Activated T-cell treated with anti-CD3 and anti-CD28 coated beads for 48 hours (primary cell): ENCODE data around the gene VSX1.

ENCODE experiments used
- DNase-seq: peaks from one replicate; pipeline ENCODE4 v3.0.0-alpha.2; 2020; ENCODE audit warnings: low read depth

Gene VSX1

GRCh38 chr20:25053255-25054031, 28.5 kb downstream of the VSX1 start:
- DNase-seq: no peak

GRCh38 chr20:25052255-25053194, 29.4 kb downstream of the VSX1 start:
- no peak for DNase-seq

DNA sequence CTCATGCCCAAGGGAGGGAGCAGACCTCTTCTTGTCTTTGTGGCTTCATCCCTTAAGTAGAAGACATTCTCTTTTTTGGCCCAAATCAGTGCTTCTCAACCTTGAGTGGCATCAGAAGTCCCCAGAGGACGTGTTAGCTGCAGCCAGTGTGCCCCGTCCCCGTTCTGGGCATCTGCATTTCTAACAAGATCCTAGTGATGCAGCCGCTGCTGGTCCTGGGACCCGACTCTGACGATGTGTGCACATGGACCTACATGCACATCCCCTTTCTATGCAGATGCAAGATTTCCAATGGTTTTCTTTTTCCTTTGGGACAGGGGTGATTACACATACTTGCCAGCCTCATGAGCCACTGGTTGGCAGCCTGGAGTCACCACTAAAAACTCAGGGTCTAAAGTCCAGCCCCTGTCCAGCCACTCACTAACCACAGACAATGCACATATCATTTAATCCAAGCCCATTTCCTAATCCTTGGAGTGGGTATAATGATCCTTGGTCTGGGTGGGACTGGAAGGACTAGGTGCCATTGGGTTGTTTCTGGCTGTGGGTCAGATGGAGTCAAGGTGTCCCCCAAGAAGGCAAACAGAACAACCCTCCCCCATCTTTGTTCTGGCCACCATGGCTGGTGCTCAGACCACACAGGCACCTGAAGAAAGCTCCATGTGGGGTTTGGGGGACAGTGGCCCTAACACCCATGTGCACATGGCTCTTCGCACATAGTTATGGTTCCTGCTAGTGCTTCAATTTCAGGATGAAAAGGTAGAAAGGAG, 30.4 kb downstream of the VSX1 start:
- DNase-seq: no peak

- DNase-seq: no peak
Measured at GRCh38 chr20:25050501-25051350, 31.2 kb downstream of the VSX1 start.

GRCh38 chr20:25050082-25050481, 31.9 kb downstream of the VSX1 start:
- no peak for DNase-seq

GRCh38 chr20:25049261-25050060, 32.5 kb downstream of the VSX1 start:
- DNase-seq: no peak

DNA sequence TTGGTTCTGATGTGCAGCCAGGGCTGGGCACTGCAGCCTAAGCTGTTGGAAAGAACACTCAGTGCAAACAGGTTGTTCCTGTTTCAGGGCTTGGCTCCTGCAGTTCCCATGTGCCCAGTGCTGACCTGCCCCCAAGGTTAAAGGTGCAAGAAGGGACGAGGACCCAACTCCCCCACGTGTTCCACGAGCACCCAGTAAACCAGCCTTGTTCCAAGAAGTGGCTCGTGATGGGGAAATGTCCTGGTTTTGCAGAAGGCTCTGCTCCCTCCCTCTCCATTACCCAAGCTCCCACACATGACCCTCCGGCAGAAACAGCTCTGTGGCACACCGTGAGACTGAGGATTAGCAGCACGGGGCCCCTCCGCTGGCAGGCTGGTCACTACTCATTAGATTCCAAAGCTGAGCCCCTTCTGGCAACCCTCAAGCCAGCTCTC, 33.4 kb downstream of the VSX1 start:
- no peak for DNase-seq

- no peak for DNase-seq
Measured at GRCh38 chr20:25047766-25048165, 34.2 kb downstream of the VSX1 start.

DNA sequence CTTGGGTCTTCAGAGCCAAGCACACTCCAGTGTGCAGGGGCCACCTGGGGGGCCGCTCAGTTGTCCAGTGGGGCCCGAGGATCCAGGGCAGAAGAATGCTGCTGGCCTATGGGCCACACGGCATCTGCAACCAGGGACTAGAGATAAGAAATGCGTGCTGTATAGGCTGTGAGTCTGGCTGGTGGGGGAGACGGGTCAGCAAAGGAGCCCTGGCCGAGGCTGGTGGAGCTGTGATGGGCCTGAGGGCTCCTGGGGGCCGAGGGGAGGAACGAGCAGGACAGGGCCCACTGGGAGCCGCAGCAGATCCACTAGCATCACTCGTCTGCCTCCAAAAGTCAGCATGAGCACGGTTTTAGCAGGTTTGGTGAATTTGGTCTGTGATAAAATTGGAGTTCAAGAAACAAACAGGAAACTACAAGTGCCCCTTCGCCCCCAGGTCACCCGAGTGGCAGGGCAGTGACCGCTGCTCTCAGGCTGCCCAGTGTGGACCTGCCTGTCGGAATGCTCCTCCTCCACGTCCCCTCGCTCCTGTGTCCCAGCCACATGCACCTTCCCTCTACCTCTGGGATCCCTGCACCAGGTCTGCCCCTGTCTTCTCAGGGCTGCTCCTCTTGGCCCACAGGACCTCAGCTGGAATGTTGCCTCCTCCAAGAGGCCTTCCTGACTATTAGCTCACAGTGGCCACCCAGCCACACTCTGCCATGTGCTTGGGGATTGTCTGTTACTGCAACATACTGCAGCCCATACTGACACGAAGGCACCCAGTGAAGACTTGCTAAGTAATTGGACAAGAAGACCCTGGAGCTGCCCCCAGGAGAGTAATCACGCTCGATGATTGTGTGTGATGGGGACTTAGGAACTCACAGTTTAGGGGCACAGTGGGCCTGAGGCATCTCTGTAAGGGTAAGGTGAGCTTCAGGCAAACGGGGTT, 34.9 kb downstream of the VSX1 start:
- no peak for DNase-seq

DNA sequence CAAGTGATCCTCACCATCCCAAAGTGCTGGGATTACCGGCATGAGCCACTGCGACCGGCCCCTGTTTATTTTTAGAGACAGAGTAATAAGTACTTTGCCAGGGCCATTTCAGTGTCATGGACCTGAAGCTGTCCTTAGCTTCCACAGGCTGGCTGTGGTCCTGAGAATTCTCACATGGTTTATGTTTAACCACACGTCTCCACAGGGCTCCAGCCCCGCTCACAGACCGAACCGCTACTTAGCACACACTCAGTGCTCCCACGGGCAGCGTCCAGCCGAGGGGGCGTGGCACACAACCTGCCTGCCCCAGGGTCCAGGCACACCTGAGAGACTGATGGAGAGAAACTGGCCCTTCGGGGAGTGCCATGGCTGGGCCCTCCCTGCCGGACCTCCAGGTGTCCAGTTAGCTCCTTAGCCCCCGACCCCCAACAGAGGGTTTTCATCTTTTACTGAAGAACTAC, 35.7 kb downstream of the VSX1 start:
- no peak for DNase-seq

- DNase-seq: no peak
Measured at GRCh38 chr20:25045343-25045712, 36.6 kb downstream of the VSX1 start.

- no peak for DNase-seq
Measured at GRCh38 chr20:25044660-25045342, 37.1 kb downstream of the VSX1 start.

GRCh38 chr20:25044261-25044560, 37.7 kb downstream of the VSX1 start:
- DNase-seq: no peak

DNA sequence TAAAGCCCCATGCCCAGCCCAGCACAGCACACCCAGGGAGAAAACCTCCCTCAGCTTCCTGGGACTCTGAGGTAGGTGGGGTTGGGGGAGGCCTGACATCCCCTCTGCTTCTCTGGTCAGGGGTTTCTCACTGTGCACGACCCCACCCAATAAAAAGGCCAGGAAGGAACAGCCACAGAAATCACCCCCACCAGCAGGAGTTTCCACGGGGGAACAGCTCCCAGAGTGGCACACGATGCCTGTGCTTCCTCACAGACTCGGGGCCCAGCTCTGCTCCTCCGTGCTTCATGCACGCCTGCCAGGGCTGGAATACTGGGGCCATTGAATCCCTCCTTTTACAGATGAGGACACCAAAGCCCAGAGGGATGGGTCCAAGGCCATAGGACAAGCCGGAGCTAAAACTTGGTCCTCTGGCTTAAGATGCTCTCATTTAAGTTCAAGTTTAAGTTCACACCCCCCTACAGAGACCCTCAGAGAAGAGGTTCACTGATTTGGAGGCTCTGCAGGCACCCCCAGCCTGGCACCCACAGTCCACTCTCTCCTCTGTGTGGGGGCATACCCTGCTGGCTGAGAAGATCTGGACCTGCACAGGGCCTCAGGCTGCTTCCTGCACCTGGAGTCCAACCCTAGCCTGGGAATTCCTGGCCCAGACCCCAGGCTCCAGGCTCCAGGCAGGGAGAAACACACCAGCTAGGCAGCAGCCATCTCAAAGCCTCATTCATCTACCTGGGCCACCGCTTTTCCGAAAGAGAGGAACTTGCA, 38.3 kb downstream of the VSX1 start:
- DNase-seq: no peak

- DNase-seq: peak; percentile 12
Measured at GRCh38 chr20:25042531-25043498, 39.1 kb downstream of the VSX1 start.

- no peak for DNase-seq
Measured at GRCh38 chr20:25041813-25042530, 40.0 kb downstream of the VSX1 start.
